Measurements from ENCODE around the gene IGF2BP2. TPM values are rescaled to one million over a fixed set of nuclear protein-coding genes. Genes with fewer than 3 reads are reported as not detected.

IGF2BP2 gene
- total and polyA plus RNA-seq, 3 donors from 2014 or later: 18.9 to 29.1 (median 19.4) TPM

DNA sequence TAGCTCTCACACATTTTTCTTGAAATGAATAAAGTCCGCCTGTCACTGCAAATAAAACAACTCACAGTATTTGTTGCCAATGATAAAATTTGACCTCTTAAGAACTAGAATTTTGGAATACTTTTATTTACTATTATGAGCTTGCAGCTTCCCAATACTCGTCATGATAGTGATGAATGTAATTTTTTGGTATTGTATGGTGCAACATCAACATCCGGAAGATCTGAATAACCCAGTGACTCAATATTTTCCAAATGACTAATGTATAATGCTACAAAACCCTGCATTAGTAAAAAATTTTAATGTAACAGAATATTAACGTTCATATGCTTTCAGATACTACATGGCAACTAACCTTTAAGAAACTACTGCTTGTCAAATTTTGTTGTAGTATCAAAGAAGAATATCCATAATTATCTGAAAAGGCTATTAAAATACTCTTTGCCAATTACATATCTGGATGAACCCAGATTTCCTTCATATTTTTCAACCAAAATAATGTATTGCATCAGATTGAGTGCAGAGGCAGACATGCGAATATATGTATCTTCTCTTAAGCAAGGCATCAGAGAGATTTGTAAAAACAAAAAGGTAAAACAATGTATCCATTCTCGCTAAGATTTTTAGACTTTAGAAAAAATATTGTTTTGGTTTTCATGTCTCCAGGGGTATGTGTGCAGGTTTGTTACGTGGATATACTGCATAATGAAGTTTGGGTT lies 95.3 kb downstream of the IGF2BP2 start:
- DNase-seq: no peak
- Histone ChIP-seq H3K36me3 (ENCODE audit: low read depth, missing control alignments) (no peaks in the 10 kb centered on the region), H3K27ac (no peak overlapping the region), H3K9me3 (no peaks in the 10 kb centered on the region), H3K4me3 (no peak overlapping the region), H3K4me1 (no peaks in the 10 kb centered on the region), H3K27me3 (no peaks in the 10 kb centered on the region)
- intact Hi-C loops (cut with DNase I; ENCODE audit: low total_unique reads): no loop called here
- TF ChIP-seq, protein P1, sequence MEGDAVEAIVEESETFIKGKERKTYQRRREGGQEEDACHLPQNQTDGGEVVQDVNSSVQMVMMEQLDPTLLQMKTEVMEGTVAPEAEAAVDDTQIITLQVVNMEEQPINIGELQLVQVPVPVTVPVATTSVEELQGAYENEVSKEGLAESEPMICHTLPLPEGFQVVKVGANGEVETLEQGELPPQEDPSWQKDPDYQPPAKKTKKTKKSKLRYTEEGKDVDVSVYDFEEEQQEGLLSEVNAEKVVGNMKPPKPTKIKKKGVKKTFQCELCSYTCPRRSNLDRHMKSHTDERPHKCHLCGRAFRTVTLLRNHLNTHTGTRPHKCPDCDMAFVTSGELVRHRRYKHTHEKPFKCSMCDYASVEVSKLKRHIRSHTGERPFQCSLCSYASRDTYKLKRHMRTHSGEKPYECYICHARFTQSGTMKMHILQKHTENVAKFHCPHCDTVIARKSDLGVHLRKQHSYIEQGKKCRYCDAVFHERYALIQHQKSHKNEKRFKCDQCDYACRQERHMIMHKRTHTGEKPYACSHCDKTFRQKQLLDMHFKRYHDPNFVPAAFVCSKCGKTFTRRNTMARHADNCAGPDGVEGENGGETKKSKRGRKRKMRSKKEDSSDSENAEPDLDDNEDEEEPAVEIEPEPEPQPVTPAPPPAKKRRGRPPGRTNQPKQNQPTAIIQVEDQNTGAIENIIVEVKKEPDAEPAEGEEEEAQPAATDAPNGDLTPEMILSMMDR (IDR thresholded peaks at IDR 0.05): no peak
- no peak for TF ChIP-seq POLR2A (IDR thresholded peaks at IDR 0.05)
- WGBS, 2 donors: 74 to 76% methylated on average over 7 of the region's 7 CpGs

DNA sequence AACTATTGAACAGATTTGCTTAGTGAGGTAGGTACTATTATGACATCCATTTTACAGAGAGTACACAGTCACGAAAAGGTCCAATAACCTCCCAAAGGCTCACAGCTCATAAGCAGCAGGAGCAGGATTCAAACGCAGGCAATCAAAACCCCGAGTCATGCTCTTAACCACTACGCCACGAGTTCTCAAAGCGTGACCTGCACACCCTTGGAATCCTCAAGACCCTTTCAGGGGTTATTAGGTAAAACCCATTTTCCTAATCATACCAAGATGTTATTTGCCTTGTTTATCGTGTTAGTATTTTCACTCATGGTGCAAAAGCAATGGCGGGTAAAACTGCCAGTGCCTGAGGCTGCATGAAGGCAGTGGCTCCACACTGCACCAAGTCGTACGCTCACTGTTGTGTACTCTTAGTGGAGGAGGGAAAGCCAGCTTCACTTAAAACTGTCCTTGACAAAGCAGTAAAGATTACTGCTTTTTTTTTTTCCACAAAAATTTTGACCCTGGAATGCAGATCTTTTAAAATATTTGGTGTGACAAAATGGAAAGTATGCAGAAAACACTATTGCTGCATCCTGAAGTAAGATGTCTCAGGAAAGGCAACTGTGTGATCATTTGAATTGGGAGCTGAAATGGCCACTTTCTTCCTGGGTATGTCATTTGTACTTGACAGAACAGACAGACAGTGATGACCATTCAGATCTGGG lies 96.1 kb downstream of the IGF2BP2 start:
- no peak for DNase-seq
- no peak overlapping the region for H3K27ac ChIP-seq
- no peak for TF ChIP-seq POLR2A (IDR thresholded peaks at IDR 0.05)
- TF ChIP-seq, protein P1 (IDR thresholded peaks at IDR 0.05): no peak
- H3K36me3 ChIP-seq (ENCODE audit: low read depth, missing control alignments): no peaks in the 10 kb centered on the region
- intact Hi-C loops (cut with DNase I; ENCODE audit: low total_unique reads): no loop called here
- no peaks in the 10 kb centered on the region for H3K9me3 ChIP-seq
- H3K27me3 ChIP-seq: no peaks in the 10 kb centered on the region
- no peak overlapping the region for H3K4me3 ChIP-seq
- WGBS, 2 donors: 85 to 88% methylated on average over 10 of the region's 10 CpGs
- no peaks in the 10 kb centered on the region for H3K4me1 ChIP-seq

DNA sequence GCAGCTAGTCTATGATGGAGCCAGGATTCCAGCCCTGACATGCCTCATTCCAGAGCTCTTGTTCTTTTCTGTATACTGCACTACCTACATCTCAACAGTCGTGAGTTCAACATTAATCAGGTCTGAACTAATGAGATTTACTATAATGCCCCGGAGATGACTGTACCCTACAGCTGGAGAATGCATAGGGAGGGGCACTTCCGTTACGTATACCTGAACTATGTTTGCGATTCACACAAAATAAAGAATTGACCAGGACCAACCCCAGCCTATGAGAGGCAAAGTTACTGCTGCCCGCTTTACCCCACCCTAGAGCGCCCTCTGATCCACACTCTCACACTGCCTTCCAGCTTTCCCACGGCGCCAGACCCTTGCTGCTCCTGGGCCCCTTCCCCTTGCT lies 97.0 kb downstream of the IGF2BP2 start:
- H3K27ac ChIP-seq: no peak overlapping the region
- no peaks in the 10 kb centered on the region for H3K36me3 ChIP-seq (ENCODE audit: low read depth, missing control alignments)
- DNase-seq: no peak
- no peaks in the 10 kb centered on the region for H3K27me3 ChIP-seq
- no peaks in the 10 kb centered on the region for H3K4me1 ChIP-seq
- WGBS, 2 donors: 92% methylated on average over 9 of the region's 9 CpGs
- TF ChIP-seq, protein P1 (IDR thresholded peaks at IDR 0.05): no peak
- no peak for TF ChIP-seq POLR2A (IDR thresholded peaks at IDR 0.05)
- no peak overlapping the region for H3K4me3 ChIP-seq
- no peaks in the 10 kb centered on the region for H3K9me3 ChIP-seq
- intact Hi-C loops (cut with DNase I; ENCODE audit: low total_unique reads): no loop called here

DNA sequence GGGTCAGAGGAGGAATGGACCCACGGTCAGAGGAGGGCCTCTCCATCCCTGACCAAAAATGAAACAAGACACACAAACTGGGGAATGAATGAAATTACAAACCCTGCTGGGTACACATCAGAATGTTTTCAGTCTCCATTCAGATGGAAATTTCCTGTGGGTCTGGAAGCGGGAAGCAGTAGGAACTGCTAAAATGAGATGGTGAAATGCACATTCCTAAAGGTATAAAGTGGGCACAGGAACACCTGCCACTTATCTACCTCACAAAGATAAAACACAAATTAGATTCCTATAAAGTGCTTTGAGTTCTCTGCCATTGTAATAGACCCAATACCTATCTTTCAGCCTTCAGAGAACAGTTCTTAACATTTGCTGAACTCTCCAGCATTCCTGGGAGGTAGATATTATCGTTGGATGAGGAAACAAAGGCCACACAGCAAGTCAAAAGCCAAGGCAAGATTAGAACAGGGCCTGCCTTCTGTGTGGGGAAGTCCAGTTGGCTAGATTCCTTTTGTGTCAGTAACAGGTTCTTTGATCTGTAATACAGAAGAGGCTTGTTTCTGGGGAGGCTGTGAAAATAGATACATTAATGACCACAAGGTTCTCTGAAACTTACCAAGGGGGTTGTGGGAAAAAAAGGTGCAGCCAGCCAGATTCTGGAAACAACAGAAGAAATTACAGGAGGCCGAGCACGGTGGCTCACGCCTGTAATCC lies 98.4 kb downstream of the IGF2BP2 start:
- Histone ChIP-seq H3K9me3 (no peaks in the 10 kb centered on the region), H3K36me3 (ENCODE audit: low read depth, missing control alignments) (no peaks in the 10 kb centered on the region), H3K4me3 (no peak overlapping the region), H3K27me3 (no peaks in the 10 kb centered on the region), H3K4me1 (no peaks in the 10 kb centered on the region), H3K27ac (no peak overlapping the region)
- TF ChIP-seq, protein P1 (IDR thresholded peaks at IDR 0.05): no peak
- no peak for TF ChIP-seq POLR2A (IDR thresholded peaks at IDR 0.05)
- intact Hi-C loops (cut with DNase I; ENCODE audit: low total_unique reads): no loop called here
- WGBS, 2 donors: 76 to 86% methylated on average over 6 of the region's 6 CpGs
- DNase-seq: peak; percentile 41

Measured in testis (tissue), 3 donors.